GOT3 (cell line): ENCODE results near the gene UPK3A.

Experiments
- DNase-seq: peaks from one replicate; lab custom pipeline; 2025; ENCODE audit warnings: mixed read lengths; lab: John Stamatoyannopoulos, UW

The UPK3A gene

DNA sequence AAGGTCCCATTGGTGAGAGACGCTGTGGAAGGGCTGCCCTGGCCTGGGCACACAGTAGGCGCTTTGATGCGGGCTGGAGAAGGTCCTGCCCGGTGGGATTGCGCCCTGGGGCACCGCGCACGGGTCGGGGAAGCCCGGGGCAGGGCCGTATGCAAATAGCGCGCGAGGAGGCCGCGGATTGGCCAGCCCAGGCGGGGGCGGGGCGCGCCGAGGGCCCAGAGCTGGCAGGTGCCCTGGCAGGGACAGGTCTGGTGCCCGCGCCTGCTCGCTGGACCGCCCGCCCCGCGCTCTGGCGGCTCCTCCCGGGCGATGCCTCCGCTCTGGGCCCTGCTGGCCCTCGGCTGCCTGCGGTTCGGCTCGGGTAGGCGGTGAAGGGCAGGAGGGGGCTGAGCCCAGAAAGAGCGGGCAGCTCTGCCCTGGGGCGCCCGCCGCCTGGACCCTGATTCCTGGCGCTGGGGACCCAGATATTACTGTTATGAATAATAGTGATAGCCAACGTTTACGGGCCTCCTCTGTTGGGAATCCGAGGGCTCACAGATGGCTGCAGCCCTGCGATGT lies at the start of gene UPK3A:
TSS of gene UPK3A (plus strand) at position 245 of the 558 bp plus-strand sequence. CDS start at position 310, 65 bp downstream.
- DNase-seq, result no peak

DNA sequence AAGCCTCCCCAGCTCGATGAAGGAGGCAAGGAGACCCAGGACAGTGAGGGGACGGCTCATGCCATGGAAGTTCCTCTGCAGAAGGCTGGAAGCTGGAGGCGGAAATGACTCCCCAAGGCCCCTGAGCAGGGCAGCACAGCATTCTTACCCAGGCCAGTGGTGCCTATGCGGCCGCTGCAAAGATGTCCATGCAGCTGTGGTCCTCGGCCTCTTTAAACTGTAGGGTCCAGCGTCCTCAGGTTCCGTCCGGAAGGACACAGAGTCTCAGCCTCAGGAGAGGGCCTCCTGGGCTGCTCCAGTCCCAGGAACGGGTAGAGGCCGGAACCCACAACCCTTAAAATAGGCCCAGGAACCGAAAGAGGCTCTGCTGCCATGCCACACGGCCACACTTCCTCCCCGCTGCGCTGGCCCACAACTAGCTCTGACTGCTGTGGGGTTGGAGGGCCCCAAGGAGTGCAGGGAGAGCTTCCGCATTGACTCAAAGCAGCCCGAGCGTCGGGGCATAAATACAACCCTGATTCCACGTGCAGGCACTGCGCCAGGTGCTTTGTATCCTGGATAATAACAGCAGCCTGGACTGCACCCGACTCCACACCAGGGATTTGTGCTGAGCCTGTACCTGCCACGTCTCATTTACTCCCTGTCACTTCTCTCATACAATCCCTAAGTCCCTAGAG lies 49.5 kb upstream of the UPK3A start:
- DNase-seq, result no peak

DNA sequence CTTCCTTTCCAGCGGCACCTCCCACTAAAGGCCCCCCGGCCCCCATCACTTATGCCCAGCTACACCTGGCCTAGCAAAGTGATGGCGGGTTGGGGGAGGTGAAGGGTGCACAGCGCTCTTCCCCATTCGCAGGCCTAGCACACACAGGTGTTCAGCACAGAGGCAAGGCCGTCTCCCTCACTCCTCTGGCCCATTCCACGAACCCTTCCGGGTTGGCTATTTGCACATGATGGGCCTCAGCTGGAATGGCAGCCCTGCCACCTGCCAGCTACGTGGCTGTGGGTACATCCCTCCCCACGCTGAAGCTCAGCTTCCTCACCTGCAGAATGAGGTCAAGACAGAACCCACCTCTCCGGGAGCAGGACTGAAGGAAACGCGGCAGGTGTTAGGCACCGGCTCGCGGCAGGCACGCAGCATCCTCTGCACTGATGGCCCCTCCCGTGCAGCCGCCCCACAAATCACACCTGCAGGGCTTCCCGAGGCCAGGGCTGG lies 48.9 kb upstream of the UPK3A start:
- DNase-seq, result no peak

DNA sequence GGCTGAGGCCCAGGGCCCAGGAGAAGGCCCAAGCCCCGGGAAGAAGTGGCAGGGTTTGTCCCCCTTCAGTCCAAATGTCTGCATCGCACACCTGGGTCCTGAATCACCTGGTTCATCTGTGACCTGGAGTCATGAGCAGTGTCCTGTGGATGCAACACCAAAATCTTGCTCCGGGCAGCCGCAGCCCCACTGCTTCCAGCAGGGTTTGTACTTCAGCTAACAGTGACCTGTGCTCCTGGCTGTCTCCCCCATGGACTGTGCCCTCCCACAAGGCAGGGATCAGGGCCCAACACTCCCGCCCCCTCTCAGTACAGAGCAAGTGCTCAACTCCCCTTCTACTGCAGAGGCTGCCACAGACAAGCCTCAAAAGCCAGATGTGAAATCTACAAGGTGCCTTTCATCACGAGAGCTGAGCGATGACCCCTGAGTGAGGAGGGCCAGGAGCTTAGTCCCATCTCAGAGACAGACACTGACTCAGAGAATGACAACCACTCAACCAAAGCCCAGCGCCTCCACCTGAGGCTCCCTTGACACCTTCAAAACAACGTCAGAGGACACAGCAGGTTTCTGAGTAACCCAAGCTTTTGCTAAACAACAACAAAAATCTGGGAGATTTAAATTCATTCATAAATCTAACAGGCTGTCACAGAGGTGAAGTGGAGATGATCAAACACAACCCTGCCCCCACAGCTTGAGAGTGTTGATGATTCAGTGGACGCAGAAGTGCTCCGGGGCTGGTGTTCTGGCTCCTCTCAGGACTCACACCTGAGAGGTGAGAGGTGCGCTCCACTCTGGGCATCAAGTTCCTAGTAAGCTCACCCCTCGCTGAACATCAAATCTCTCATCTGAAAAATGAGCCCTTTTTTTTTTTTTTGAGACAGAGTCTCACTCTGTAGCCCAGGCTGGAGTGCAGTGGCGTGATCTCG lies 47.4 kb upstream of the UPK3A start:
- no peak for DNase-seq

DNA sequence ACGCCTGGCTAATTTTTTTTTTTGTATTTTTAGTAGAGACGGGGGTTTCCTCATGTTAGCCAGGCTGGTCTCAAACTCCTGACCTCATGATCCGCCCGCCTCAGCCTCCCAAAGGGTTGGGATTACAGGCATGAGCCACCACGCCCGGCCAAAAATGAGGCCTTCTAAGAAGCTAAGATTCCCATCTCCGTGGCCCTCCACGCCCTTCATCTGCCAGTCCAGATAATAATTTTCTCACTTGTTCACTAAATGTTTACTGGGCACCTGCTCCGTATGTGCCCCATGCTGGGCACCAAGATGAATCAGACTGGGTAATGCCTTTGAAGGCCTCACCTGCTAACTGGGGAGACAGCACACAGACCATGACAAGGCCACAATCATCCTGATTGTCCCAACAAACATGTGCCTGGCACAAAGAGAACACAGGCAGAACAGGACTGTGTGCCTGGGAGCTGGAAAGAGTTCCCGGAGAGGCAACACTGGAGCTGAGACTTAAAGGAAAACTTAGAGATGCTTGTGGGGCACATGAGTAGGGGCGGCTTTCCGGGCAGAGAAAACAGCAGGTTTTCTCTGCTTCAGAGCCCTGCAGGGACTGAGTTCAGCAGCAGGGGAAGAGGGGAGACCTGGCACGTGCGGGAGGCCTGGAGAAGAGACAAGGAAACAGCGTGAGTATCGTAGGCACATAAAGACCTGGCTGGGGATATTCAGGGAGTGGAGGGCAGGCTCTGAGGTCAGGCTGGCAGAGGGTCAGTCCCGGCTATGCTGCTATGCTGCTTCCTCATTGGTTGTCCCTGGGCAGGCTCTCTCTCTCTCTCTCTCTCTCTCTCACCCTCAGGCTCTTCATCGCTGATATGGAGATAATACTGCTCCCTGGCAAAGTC lies 46.4 kb upstream of the UPK3A start:
- DNase-seq, result no peak

DNA sequence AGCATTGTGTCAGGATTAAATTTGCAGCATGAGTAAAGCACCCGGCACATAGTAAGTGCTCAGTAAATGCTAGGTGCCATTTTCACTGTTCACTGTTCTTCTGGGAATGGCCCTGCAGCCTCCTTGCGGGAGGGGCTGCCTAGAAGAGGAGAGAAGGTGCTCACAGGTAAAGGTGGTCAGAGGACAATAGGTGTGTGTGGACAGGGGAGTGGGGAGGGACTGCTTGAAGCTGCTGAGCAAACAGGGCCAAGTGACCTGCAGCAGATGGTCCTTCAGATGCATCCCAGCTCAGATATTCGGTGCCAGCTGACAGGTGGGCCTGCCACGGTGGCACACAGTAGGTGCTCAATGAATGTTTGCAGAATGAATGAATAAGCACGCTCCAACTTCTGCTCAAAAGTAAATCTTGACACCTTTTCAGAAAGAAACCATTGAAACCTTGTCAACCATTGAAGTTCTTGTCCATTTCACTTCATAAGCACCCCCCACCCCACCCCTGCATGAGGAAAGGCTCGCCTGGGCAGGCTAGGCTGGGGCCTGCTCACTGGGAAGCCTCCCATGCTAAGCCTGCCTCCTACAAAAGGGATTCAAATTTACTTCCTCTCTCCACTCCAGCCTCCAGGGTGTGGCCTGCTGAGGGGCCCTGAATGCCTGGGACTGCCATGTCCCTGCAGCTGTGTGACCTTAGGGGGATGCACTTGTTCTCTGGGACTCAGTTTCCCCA lies 45.6 kb upstream of the UPK3A start:
- no peak for DNase-seq

DNA sequence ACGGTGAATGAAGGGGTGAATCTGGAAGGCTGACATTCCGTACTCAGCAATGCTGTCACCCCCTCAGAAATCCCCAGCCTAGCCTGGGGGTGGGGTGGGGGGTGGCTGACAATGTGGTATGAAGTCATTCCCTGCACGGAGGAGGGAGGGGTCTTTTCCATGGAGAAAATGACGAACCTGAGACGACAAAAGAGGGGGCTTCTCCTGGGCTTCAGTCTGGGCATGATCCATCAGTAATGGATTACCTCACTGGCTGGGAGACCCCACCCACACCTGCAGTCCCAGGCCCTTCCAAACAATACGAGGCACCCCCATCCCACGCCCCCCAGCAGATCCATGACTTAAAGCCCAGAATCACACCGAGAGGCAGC lies 45.1 kb upstream of the UPK3A start:
- no peak for DNase-seq

DNA sequence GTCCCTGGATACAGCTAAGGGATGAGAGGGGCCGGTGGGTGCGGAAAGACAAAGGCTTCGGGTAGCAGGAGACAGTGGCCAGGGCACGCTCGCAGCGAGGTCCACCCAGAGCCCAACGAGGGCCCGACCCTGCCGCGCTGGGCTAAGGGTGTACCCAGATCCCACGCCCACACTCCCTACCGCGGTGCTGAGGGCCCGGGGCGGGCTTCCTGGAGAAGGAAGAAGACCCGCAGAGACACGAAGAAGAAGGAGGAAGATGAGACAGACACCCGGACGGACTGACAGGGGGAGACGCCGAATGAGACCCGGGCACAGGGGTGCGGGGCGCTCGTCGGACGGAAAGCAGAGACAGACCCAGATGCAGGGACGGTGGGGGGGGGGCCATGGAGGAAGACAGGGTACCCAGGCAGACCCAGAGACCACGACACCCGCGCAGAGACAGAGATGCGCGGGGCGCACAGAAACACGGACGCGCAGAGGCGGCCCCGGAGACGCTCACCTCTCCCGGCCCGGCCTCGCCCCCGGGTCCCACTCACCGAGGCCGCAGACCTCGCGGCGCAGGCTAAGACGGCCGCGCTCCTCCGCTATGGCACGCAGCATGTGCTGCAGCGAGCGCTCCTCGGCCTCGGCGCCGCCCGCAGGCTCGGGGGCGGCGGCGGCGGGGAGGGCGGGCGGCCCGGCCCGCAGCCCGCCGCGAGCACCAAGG lies 44.5 kb upstream of the UPK3A start:
- DNase-seq, result no peak

DNA sequence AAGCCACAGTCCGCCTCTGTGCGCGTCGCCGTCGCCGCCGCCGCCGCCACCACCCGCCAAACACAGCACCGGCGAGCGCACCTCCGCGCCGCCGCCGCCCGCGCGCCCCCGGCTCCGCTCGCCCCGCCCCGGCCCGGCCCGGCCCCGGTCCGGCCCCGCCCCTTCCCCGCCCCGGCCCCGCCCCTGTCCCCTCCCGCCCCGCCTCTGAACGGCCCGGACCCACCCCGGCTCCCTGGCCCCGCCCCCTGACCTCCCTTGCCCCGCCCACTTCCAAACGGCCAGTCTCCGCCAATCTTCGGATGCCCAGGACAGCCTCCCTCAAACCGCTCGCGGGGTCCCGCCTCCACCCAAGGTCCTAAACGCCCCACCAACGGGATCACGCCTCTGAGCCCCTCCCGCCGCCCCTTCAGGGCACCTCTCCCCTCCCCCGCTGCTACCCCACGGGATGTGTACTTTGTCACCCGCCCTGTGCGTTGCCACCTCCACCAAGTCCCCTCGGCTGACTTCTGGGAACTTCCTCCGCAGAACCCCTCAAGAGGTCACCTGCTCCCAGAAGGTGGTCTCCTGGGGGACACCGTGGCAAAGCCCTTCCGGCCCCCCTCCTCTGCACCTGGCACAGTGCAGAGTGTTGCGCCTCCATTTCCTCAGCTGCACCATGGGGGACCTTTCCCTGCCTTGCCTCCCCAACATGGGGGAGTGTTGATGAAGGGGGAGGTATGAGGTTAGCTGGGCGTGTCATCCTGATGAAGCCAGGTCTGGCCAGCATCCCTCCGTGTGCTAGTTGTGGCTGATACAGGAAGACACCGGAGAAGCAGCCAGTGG lies 43.7 kb upstream of the UPK3A start, which contains the start of gene KIAA0930:
TSS of gene KIAA0930 (minus strand) at position 85 of the 822 bp plus-strand sequence. CDS start 191 bp downstream, outside the sequence.
- no peak for DNase-seq

DNA sequence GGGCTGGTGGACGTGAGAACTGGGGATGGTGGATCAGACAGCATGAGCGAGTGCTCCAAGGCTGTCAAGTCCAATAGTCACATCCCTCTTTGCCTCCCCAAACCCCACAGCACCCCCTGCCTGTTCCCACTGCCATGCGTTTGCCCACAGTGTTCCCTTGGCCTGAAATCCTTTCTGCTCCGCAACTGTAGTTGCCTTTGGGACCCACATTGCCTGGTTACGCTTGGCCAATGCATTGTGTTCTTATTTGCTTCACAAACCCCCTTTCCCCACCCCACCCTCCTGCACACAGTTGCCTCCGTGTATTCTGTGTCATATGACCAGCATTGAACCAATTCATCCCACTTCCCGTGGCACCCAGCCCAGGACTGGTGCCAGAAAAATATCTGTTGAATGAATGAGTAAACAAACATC lies 42.0 kb upstream of the UPK3A start:
- no peak for DNase-seq

DNA sequence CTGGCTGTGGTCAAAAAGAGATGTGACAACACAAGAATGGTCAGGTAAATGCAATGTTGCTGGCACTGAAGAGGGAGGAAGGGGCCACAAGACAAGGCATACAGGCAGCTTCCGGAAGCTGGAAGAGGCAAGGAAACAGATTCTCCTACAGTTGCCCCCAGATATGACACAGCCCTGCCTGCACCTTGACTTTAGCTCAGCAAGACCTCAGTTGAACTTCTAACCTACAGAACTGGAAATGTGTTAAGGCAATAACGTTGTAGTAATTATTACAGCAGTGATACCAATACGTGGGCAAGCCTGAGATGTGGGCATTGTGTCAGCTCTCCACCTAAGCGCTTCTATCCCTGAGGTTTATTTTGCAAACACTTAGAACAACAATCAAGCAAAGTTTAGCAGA lies 39.8 kb upstream of the UPK3A start:
- no peak for DNase-seq

DNA sequence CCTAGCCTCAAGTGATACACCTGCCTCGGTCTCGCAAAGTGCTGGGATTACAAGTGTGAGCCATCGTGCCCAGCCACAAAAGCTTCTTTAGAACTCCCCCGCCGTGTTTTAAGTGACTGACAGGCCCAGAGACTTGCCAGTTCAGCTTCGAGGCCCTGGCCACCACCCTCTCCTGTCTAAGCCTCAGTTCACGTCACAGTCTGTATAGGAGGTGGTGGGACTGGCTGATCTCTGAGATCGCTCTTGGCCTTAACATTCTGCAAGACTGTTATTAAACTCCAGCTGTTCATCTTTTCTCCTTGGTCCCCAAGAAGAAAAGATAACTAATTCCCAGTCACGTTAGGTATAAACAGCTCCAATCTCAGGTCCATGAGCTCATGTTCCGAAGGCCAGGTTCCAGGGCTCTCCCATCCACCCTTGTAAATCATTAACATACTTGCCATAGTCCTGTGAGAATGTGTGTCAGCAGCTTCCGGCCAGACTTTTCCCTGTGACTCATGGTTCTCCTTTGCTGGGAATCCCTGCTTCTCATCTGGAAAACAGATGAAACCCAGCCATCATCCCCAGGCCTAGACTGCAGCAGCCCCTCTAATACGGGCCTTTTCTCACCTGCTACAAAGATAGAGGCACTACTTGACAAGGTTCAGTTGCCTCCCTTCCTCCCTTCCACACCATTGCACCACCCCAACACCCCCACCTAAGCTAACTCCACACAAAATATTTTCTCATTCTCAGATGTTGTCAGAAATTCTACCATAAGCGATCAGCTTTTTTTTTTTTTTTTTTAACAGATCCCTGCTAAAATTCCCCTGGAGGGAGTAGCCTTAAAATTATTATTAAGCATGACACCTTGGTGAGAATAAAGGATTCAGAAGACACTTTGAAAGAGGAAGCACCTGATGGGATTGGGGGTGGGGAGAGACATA lies 38.4 kb upstream of the UPK3A start:
- DNase-seq, result no peak

DNA sequence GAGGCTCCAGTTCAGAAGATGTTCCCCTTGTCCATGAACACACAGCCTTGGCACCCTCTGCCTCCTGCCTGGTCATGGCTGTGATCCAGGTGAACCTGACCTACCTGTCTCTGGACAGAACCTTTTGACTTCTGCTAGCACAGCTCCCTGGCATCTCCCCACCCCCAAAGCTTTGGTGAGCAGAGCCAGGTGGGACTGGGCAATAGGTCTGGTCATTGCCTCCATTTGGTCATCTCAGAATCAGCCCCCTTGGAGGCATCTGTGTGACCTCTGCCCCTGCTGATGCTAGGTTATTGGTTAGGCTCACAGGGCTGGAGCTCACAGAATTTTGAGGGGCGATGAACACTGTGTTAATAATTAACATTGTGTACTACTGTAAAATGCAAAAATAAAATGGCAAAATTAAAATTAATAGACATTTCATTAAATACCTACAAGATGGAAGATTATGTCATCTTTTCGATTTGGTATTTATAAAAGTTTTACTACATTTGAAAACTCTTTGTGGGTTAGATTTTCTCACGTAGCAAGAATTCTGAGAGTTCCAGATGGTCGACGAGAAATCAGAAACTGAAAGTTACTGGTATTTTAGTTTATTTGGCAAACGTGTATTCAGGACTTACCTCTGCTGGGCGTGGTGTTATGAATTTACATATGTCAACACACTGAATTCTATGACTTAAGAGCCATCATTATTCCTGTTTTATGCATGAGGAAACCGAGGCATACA lies 35.8 kb upstream of the UPK3A start:
- DNase-seq, result no peak

DNA sequence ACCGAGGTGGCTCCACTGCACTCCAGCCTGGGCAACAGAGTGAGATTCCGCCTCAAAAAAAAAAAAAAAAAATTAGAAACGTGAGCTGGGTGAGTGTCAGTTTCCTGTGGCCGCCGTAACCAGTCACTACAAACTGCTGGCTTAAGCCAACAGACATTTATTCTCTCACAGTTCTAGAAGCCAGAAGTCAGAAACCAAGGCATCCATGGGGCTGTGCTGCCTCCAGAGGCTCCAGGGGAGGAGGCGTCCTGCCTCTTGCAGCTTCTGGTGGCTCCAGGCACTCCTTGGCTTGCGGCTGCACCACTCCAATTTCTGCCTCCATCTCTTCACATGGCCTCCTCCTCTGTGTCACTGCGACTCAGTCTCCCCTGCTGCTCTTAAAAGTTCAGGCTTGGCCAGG lies 32.9 kb upstream of the UPK3A start:
- no peak for DNase-seq

DNA sequence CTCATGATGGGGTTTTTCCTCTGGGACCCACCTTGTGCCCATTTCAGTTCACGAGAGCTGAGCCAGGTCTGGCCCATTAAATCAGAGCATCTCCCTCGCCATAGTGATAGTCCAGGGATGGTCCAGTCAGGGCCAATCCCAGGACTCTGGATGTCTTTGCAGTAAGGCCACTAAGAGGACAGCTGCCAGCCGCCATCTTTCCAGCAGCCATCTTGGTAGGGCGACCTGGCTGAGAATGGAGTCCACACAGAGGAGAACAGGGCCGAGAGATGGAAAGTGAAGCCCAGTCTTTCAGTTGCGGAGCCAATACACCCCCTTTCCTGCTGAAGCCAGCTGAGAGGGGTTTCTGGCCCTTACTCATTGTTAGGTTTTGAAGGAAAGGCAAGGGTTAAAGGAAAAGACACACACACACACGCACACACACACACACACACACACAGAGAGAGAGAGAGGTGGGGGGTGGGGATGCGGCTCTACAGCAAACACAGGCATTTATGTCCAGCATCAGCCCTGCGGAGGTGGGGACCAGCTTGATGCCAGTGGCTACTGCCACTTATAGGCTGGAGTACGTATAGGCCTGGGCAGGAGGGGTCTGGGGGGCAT lies 31.6 kb upstream of the UPK3A start:
- no peak for DNase-seq

DNA sequence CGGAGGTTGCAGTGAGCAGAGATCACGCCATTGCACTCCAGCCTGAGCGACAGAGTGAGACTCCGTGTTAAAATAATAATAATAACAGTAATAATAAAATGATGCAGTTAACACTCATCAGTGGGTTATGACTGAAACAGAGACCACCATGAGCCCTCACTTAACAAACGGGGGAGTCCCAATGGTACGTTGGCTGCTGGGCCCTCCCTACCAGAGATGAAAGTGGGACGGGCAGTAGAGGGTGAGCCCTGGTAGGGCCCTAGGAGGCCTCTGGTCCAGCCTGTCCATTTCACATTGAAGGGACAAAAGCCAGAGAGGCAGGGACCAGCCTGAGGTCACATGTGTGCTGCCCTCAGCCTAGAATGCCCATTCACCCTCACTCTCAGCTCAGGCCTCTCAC lies 30.4 kb upstream of the UPK3A start:
- no peak for DNase-seq

DNA sequence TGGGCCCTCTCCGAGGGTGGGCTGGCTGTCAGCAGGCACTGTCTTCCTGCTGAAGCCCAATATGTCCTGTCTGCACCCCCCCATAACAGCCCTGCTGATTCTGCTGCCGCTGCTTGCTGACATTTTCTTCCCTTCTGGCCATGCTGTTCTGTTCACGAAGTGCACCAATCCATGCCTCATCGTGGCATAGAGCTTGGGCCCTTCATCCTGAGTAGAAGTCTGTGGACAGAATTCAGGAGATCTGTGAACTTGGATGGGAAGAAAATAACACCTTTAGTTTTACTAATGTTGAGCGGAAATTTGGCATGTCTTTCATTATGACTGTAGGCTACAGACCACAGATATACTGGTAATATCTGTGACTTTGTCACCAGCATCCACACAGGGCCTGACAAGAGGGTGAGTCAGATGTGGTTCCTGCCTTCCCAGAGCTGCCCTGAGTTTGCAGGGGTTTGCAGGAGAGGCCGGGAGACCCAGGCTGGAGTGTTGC lies 29.9 kb upstream of the UPK3A start:
- DNase-seq, result no peak
